Dendritic cell treated with granulocyte-macrophage colony-stimulating factor and Interleukin-4, amounts not matched to agents 40 ng/mL and 50 ng/mL, for 4 days (primary cell): ENCODE results near the gene TMEM236.

Experiments used
- H3K27ac Mint-ChIP-seq: one replicate; pipeline ENCODE4 v1.8.0; 2022; ENCODE audit warnings: mild to moderate bottlenecking, mixed read lengths
- H3K27me3 Mint-ChIP-seq: one replicate; pipeline ENCODE4 v1.8.0; 2022; ENCODE audit warnings: mild to moderate bottlenecking, mixed read lengths
- H3K36me3 Mint-ChIP-seq: one replicate; pipeline ENCODE4 v1.8.0; 2022; ENCODE audit warnings: low read depth, mixed read lengths
- H3K4me1 Mint-ChIP-seq: one replicate; pipeline ENCODE4 v1.8.0; 2022; ENCODE audit warnings: low read depth, mixed read lengths
- H3K4me3 Mint-ChIP-seq: one replicate; pipeline ENCODE4 v1.8.0; 2022; ENCODE audit warnings: mild to moderate bottlenecking, moderate library complexity, mixed read lengths
- H3K9me3 Mint-ChIP-seq: one replicate; pipeline ENCODE4 v1.8.0; 2022; ENCODE audit warnings: mixed read lengths
- intact Hi-C: fragments of 100-400 bp; cut with micrococcal nuclease; formaldehyde crosslinking; loops from one replicate; pipeline ENCODE4 v1.15.0; 2022

Gene TMEM236

DNA sequence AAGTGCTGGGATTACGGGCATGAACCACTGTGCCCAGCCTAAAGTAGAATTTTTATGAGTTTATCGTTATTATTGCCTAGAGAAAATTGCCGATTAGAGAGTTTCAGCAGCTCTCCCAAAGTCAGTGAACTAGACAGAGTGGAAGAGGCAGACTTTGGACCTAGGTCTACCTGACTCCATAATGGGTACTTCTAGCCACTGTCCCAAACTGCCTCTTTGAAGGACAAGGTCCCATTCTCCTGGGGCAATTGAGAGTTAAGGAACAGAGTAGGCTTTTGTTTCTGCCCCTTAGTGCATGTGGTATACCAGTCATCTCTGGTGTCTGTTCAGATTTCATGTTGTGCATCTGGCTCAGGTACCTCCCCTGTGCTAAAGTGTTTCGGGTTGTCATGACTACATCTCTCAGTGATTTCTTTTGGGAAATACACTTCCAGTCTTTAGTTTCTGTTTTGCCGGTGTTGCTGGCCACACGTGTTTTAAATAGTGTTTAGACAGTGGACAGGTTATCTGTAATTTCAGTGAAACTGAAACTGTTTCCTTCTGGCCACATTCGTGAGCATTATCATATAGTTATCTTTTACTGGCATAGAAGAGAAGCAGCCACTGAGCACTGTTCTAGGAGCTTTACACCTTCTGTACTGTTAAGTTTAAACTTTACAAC, 4.7 kb downstream of the TMEM236 start:
- intact Hi-C loops: no loop called here
- Mint-ChIP-seq H3K27ac (no peak overlapping the region), H3K4me1 (peaks cover 37% of the 10 kb centered on the region), H3K27me3 (no peaks in the 10 kb centered on the region), H3K4me3 (no peak overlapping the region), H3K36me3 (no peaks in the 10 kb centered on the region), H3K9me3 (peaks cover 9% of the 10 kb centered on the region)

DNA sequence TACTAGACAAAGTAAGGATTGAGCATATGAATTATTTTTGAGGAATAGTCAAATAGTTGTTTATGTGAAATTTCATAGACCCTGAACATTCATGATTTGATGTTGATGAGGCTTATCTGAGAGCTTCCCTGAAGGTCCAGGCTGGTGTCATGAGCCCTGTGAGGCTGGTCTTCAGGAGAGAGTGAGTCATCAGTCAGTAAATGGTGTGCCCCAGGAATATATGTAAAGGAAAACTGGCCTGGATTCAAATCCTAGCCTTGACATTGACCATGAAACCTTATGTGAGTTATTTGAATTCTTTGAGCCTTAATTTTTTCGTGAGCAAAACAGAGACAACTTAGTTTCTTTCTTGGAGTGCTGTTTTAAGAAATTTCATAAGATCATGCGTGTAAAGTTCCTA, 6.2 kb downstream of the TMEM236 start:
- Mint-ChIP-seq H3K27ac (no peak overlapping the region), H3K4me3 (no peak overlapping the region), H3K27me3 (no peaks in the 10 kb centered on the region), H3K9me3 (peaks cover 9% of the 10 kb centered on the region), H3K36me3 (no peaks in the 10 kb centered on the region), H3K4me1 (peaks cover 43% of the 10 kb centered on the region)
- intact Hi-C loops: no loop called here

DNA sequence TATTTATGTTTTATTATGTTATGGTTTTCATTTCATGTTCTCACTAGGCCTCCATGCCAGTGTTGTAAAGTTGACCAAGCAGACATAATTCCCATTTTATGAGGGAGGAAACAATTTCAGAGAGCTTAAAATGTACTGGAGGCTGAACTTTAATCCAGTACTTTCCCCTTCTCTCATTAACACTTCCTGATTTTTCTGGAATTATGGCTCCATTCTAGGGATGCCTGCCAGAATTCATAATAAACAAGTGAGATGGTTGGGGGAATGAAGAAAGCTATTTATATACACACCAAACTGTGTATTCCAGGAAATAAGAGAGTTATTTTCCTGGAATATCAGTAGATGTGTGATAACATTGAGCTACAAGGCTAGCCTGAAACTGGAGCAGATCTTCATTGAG, 6.9 kb downstream of the TMEM236 start:
- Mint-ChIP-seq H3K36me3 (no peaks in the 10 kb centered on the region), H3K9me3 (peaks cover 9% of the 10 kb centered on the region), H3K4me3 (no peak overlapping the region), H3K27me3 (no peaks in the 10 kb centered on the region), H3K4me1 (peaks cover 50% of the 10 kb centered on the region), H3K27ac (no peak overlapping the region)
- intact Hi-C loops: no loop called here

DNA sequence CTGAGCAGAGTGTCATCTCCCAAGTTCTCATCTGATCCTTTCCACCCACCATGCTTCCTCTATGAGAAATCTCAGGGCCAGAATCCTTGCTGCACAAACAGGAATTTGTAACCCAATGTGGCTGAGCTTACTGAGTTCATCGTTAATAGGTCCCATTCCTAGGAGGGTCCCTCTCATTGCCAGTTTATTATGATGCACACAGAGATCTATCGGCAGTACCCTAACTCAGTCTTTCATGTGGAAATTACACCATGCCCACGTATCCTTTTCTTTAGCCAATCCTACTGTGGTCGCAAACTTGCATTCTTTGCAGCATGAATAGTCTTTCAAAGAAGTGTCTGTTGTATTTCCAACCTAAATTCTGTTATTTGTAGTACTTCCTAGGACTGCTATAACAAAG, 12.1 kb downstream of the TMEM236 start:
- H3K9me3 Mint-ChIP-seq: peaks cover 12% of the 10 kb centered on the region
- peaks cover 4% of the 10 kb centered on the region for H3K36me3 Mint-ChIP-seq
- H3K27ac Mint-ChIP-seq: no peak overlapping the region
- peaks cover 64% of the 10 kb centered on the region for H3K4me1 Mint-ChIP-seq
- no peak overlapping the region for H3K4me3 Mint-ChIP-seq
- intact Hi-C loops: no loop called here
- H3K27me3 Mint-ChIP-seq: no peaks in the 10 kb centered on the region

DNA sequence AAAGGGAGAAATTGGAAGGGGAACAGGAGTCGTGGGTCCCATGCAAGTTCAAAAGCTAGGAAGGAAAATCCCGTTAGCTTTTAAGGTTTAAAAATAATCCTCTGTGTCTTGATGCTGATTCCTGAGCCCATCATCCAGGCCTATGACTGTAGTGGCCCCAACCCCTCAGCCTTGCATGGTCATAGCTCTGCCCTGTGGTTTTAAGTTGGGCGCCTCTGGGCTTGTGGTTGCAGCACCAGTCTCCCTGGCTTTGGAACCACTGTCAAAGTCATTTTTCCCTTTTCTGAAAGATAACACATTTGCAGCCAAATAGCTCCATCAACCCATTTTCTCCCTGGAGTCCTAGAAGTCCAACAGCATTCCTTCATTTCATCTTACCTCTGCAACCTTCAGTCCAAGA, 13.6 kb downstream of the TMEM236 start:
- Mint-ChIP-seq H3K27ac (peak overlapping the region; percentile 97), H3K27me3 (no peaks in the 10 kb centered on the region), H3K36me3 (peaks cover 8% of the 10 kb centered on the region), H3K9me3 (peaks cover 15% of the 10 kb centered on the region), H3K4me1 (peaks cover 64% of the 10 kb centered on the region), H3K4me3 (no peak overlapping the region)
- intact Hi-C loops: no loop called here

DNA sequence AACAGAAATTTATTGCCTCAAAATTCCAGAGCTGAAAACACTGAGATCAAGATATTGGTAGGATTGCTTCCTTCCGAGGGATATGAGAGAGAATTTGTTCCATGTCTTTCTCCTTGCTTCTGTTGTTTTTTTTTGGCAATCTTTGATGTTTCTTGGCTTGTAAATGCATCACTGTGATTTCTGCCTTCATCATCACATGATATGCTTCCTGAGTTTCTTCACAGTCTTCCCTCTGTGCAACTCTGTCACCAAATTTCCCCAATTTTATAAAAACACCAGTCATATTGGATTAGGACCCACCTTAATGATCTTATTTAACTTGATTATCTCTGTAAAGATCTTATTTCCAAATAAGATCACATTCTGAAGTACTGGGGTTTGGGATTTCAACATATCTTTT, 14.7 kb downstream of the TMEM236 start:
- intact Hi-C loops: no loop called here
- peaks cover 8% of the 10 kb centered on the region for H3K36me3 Mint-ChIP-seq
- no peak overlapping the region for H3K4me3 Mint-ChIP-seq
- H3K27ac Mint-ChIP-seq: peak overlapping the region; percentile 97
- H3K4me1 Mint-ChIP-seq: peaks cover 58% of the 10 kb centered on the region
- no peaks in the 10 kb centered on the region for H3K27me3 Mint-ChIP-seq
- peaks cover 7% of the 10 kb centered on the region for H3K9me3 Mint-ChIP-seq

DNA sequence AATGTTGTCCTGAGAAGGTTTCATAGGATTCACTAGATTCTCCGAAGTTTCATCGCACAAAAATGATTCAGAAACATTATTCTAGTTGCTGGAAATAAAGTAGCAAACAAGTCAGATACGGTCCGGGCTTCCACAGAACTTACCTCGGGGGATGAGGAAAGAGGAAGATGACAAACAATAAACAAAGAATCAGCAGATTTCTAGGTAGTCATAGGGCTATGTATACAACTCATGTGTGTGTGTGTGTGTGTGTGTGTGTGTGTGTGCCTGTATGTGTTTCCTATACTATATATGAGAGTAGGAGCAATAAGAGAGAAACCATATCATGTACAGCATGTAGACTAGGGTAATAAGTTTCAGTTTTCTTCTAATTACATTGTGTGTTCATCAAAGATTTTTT, 16.5 kb downstream of the TMEM236 start:
- Mint-ChIP-seq H3K4me3 (peak overlapping the region; percentile 17), H3K27me3 (no peaks in the 10 kb centered on the region), H3K36me3 (peaks cover 24% of the 10 kb centered on the region), H3K27ac (peak overlapping the region; percentile 97), H3K4me1 (peaks cover 60% of the 10 kb centered on the region), H3K9me3 (peaks cover 7% of the 10 kb centered on the region)
- intact Hi-C loops: no loop called here

DNA sequence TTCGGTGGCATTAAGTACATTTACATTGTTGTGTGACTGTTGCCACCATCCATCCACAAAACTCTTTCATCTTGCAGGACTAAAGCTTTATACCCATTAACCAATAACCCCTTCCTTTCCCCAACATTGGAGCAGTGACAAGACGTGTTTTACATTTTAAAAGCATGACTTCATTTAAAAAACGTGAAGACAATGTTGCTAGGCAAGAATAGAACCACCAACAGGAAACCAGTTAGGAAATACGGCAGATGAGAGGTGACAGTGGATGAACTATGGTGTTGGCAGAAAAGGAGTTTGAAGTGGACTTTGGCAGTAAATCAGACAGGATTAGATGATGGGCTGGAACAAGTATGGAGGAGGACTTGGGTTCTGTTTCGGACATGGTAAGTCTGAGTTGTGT, 17.0 kb downstream of the TMEM236 start:
- Mint-ChIP-seq H3K36me3 (peaks cover 29% of the 10 kb centered on the region), H3K27me3 (no peaks in the 10 kb centered on the region), H3K4me3 (peak overlapping the region; percentile 52), H3K9me3 (peaks cover 7% of the 10 kb centered on the region), H3K27ac (peak overlapping the region; percentile 97), H3K4me1 (peaks cover 55% of the 10 kb centered on the region)
- intact Hi-C loops: no loop called here

DNA sequence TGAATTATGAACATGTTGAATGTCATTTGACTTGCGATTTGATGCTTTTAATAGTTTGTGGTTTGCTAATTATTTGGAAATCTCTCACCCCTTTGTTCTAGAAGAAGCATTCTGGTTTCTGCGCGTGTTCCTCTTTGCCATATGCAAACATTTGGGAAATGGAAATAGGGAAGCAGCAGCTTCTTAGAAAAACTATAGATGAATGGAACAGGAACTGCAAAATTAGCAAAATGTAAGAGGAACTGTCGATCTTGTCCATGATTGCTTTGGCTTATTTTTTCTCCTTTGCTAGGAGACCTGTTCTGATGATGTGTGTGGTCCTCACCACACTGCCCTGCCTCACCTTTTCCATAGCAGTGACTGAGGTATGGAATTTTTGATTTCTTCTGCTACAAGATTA, 19.0 kb downstream of the TMEM236 start:
- peaks cover 58% of the 10 kb centered on the region for H3K4me1 Mint-ChIP-seq
- peak overlapping the region; percentile 96 for H3K27ac Mint-ChIP-seq
- peaks cover 7% of the 10 kb centered on the region for H3K9me3 Mint-ChIP-seq
- intact Hi-C loops: loop anchor here (1.0 to 5.0 kb wide), 2 partner anchors 14 to 36 kb away; partner anchors contain the start of gene MRC1
- H3K4me3 Mint-ChIP-seq: peak overlapping the region; percentile 73
- no peaks in the 10 kb centered on the region for H3K27me3 Mint-ChIP-seq
- H3K36me3 Mint-ChIP-seq: peaks cover 45% of the 10 kb centered on the region

DNA sequence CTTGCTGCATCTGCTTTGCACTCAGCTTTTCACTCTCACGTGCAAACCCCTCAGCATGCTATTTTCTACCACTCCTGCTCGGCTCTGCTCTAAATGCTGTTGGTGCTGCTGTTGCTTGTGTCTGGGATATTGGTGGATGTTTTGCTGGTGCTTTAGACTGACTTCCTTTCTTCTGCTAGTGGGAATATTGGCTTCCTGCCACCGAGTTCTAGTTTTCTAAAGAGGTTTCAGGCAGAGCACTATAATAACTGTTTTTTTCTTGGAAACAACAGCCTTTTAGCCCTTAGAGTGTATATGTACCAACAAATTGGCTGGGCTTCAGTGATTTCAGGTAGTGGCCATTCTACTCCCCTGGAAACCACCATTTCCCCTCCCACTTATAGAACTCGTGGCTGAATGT, 27.8 kb downstream of the TMEM236 start:
- no peaks in the 10 kb centered on the region for H3K27me3 Mint-ChIP-seq
- peaks cover 85% of the 10 kb centered on the region for H3K4me1 Mint-ChIP-seq
- H3K27ac Mint-ChIP-seq: peak overlapping the region; percentile 43
- intact Hi-C loops: no loop called here
- H3K4me3 Mint-ChIP-seq: peak overlapping the region; percentile 36
- H3K36me3 Mint-ChIP-seq: peaks cover 80% of the 10 kb centered on the region
- H3K9me3 Mint-ChIP-seq: peaks cover 8% of the 10 kb centered on the region

DNA sequence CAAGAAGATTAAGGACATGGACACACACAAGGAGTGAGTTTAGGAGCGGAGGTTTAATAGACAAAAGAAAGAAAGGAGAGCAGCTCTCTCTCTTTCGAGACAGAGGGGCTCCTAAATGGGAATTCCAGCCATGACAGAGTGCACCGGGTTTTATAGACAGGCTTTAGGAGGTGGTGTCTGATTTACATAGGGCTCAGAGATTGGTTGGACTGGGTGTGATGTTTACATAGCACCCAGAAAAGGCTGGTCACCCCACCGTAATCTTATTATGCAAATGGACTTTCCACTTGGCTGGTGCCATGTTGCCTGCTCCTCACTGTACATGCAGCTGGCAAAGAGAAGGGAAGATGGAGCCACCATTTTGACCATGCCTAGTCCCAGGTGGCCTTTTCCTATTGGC, 28.7 kb downstream of the TMEM236 start:
- Mint-ChIP-seq H3K36me3 (peaks cover 73% of the 10 kb centered on the region), H3K4me3 (no peak overlapping the region), H3K9me3 (peaks cover 8% of the 10 kb centered on the region), H3K27ac (peak overlapping the region; percentile 43), H3K4me1 (peaks cover 87% of the 10 kb centered on the region), H3K27me3 (no peaks in the 10 kb centered on the region)
- intact Hi-C loops: no loop called here

DNA sequence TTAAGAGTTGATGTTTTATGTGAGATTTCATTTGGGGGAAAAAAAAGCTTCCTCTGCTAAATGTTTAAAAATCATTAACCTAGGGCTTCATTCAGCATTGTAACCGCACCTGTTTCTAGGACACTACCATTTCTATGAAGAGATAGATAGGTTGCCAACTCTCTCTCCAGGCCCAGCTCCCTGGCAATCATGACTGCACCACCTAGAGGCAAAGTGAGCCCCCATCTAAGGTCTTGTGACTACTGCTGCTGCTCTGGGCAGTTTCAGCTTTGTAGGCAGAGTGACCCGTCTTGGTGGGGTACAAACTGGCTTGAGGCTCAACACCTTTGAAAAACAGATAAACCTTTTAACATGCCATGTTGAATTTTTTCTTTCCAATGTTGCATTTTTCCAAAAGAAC, 29.9 kb downstream of the TMEM236 start:
- H3K4me3 Mint-ChIP-seq: no peak overlapping the region
- H3K27me3 Mint-ChIP-seq: no peaks in the 10 kb centered on the region
- H3K27ac Mint-ChIP-seq: peak overlapping the region; percentile 46
- H3K9me3 Mint-ChIP-seq: peaks cover 8% of the 10 kb centered on the region
- peaks cover 73% of the 10 kb centered on the region for H3K36me3 Mint-ChIP-seq
- intact Hi-C loops: no loop called here
- peaks cover 94% of the 10 kb centered on the region for H3K4me1 Mint-ChIP-seq

DNA sequence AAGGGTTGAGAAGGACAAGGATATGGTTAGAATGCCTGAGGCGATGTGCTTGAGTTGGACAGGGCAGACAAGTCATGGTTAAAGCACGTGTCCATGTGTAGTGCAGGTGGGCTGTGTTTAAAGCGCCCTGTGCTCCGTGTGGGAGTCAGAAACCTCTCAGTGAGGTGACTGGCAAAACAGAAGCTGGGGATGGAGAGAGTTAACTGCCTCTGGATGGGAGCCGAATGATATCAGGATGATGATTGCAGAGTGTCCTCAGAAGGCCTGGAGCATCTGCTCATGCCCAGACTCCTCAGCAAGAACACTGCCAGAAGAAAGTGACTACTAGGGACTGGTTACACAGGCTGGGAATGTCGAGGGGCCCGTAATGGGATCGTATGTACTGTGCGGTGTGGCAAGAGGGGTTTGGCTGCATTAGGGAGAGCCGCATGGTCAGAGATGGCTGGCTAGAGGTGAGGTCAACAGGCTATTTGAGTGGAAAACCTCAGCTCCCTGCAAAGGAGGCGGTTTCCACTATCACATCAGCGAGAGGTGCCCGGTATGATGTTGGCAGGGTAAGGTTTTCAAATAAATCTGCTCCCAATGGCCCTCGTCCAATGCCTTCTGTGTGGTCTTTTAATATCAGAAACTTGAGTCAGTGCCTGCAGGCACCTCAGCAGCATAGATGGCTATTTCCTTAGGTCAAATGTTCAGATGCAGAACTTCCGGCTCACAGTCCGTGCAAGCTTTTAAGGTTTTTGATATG, 31.1 kb downstream of the TMEM236 start:
- H3K4me3 Mint-ChIP-seq: peak overlapping the region; percentile 46
- peaks cover 8% of the 10 kb centered on the region for H3K9me3 Mint-ChIP-seq
- peak overlapping the region; percentile 89 for H3K27ac Mint-ChIP-seq
- peaks cover 69% of the 10 kb centered on the region for H3K36me3 Mint-ChIP-seq
- peaks cover 91% of the 10 kb centered on the region for H3K4me1 Mint-ChIP-seq
- intact Hi-C loops: no loop called here
- H3K27me3 Mint-ChIP-seq: no peaks in the 10 kb centered on the region

DNA sequence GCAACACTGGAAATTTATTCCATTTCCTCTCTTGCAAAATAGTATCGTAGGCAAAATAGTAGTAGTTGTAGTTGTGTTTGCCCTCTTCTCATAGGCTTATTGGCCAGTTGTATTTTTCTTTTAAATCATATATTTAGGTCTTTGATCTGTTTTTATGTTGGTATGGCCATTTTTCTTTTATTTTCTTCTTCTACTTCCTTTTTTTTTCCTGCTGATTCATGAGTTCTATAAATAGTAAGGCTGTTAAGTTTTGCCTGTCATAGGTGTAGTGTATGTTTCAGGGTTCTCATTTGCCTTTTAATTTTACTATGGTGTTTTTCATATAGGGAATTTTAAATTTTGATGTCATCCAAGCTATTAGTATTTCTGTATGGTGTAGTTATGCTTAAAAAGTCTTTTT, 31.8 kb downstream of the TMEM236 start:
- Mint-ChIP-seq H3K27me3 (no peaks in the 10 kb centered on the region), H3K9me3 (peaks cover 8% of the 10 kb centered on the region), H3K4me3 (peak overlapping the region; percentile 37), H3K4me1 (peaks cover 89% of the 10 kb centered on the region), H3K27ac (peak overlapping the region; percentile 89), H3K36me3 (peaks cover 68% of the 10 kb centered on the region)
- intact Hi-C loops: loop anchor here (2.0 kb wide), 1 partner anchor 25 kb away; the partner anchor contains the start of gene MRC1
